DLD1 (cell line): ENCODE data around the gene PANX3.

Source experiments
- in situ Hi-C: cut with HindIII; loops from 2 replicates; pipeline ENCODE4 v1.10.0; 2017; ENCODE audit warnings: low sequenced_read_pairs

The PANX3 gene

DNA sequence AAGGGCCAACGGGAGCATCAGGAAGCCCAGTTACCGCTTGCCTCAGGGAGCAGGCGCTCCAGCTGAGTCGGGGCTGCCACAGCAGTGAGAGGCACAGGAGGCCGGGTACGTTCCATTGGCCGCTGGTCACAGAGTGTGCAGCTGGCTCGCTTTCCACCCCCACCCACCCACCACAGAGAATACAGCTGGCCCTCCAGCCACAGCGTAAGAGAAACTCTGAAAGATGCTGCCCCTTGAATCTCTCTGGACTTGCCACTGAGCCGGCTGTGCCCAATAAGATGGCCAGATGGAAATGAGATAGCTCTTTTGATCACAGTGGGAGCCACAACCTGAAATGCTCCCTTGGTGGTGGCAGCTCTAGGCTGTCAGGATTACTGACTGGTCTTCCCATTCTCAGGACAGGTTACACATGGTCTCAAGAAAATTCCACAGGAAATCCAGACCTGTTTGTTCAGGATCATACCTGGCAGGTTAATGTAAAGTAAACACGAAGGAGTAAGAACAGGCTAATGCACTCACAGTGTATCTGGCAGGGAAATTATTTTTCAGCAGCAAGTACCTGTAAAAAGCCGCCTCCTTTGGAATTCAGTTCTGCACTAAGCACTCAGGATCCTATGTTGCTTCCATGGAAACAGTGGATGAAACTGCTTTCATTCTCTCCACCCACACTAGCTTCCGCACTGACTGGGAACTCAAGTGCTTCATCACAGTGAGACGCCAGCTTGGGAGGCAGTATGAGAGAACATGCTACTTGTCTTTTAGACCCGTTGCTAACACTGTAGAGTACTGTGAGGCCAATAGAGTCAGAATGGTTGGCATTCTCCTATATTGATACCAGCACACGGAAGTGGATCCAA lies 45.8 kb downstream of the PANX3 start:
- in situ Hi-C loops = no loop called here

DNA sequence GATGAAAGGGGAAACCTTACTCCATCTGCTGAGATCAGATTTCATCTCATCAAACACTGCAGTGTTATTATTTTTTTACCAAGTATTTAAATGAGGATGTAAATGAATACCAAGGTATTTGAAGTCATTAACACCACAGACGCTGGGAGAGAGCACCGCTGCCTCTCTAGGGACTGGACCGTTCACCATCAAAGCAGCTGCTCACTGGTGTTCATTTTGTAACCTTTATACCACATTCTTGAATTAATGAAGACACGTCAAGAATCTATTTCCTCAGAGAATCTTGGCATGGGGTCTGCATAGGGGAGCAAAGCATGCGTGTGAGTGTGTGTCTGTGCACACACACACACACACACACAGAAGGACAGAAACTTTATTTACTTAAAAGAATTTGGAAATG lies 46.7 kb downstream of the PANX3 start:
- in situ Hi-C loops = no loop called here

DNA sequence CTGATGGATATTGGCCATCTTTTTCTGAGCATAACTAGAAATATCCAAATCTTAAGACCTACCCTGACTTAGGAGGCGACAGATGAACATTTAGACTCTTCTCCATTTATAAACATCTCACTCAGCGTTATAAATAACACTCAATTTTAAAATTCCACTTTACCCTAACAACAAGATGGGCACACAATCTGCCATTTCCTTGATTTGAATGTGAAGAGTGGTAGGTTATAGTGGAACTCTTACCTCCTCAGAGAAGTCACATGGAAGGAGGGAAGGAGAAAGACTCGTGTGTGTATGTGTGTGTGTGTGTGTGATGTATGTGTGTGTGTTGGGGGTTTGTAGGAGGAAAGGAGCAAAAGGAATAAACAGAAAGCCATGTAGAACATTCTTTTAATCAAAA lies 47.3 kb downstream of the PANX3 start:
- in situ Hi-C loops = no loop called here

DNA sequence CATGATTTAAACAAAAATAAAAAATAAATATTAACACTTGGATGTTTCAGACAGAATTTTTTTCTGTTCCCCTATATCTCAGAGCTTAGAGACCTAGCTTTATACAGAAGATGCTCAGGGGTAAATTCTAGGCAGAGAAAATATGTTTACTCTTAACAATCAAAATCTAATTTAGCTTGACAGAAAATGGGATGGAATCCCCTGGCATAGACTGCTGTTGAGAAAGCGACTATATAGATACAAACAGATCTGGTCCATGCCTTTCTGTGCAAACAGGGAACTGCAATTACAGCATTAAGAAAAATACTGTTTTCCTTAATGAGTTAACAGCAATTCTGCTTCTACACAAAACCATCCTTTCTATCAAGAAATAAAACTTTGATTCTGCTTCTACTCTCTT lies 47.8 kb downstream of the PANX3 start:
- in situ Hi-C loops = no loop called here

- in situ Hi-C loops = loop anchor here (5.0 to 10.0 kb wide), 2 partner anchors 46 to 173 kb away; no protein-coding TSS in a partner anchor
Observed at GRCh38 chr11:124661553-124661952, 50.3 kb downstream of the PANX3 start.

DNA sequence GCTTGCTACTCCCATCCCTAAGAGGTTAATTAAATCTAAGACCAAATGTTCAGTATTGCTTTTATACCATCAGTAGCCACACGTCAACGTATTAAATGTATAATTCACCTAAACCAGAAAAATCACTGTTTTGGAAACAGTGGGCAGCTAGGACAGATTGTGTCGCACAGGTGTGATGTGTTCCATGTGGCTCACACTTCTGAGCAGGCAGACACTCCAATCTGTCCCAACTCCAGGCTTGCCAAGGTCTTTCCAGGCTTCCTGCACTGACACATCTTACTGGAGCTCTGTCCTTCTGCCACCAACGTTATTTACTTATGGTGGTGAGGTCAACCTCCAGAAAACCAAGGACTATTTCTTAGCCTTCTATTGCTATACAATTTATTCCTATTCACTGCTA lies 50.9 kb downstream of the PANX3 start:
- in situ Hi-C loops = loop anchor here (5.0 to 10.0 kb wide), 2 partner anchors 45 to 173 kb away; no protein-coding TSS in a partner anchor

DNA sequence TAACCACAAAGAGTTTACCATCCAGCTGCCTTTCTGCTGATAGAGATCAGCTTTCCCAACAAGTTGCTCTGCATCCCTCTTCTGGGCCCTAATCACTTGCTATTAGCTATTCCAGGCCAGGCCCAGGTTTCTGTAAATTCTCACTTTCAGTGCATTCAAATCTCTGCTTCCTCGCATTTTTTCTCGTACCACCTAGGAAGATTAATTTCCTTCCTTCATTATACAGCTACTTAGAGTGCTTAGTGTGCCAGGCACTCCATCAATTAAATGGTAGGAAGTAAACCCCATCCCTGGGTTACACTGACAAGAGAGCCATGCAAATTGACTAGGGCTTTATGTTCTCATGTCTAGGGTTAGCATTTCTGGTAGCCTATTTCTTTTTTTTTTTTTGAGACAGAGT lies 52.6 kb downstream of the PANX3 start:
- in situ Hi-C loops = loop anchor here (5.0 to 10.0 kb wide), 2 partner anchors 43 to 171 kb away; no protein-coding TSS in a partner anchor

- in situ Hi-C loops = loop anchor here (10.0 kb wide), 1 partner anchor 167 kb away; no protein-coding TSS in a partner anchor
Observed at GRCh38 chr11:124667601-124668000, 56.4 kb downstream of the PANX3 start.

DNA sequence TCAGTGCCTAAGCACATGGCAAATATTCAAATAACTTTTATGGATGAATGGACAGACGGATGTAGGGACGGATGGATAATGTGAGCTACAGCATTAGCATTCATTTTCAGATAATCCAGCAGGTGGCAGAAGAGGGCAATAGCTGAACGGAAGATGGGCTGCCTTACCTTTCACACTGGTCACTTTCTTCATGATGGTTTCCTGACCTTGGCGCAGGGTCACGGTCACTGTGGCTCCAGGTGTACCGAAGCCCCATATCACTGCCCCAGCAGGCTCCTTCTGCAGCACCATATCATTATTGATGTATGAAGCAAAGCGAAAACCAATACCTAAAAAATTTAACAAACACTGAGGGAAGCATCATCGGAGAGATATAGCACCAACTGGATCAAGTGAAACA lies 58.0 kb downstream of the PANX3 start:
- in situ Hi-C loops = loop anchor here (10.0 kb wide), 1 partner anchor 166 kb away; no protein-coding TSS in a partner anchor
